Activated CD4-positive, alpha-beta T cell treated with anti-CD3 and anti-CD28 coated beads, Interleukin-2, Interleukin-4, amounts not matched to agents 100 ng/mL and 50 ng/mL, durations not matched to agents 16 hours and 8 hours (primary cell): ENCODE measurements around the gene NOTO.
A peak's percentile ranks its signal among the peaks of the same experiment; 100 is the strongest.
"Not testable (repeated sequence)": the region's sequence is repeated elsewhere in the genome, so short reads cannot be mapped to it uniquely, and the experiment has no call there.

Experiments
- DNase-seq: peaks from one replicate; pipeline ENCODE4 v3.0.0-alpha.2; 2020; ENCODE audit warnings: low spot score

NOTO gene, protein sequence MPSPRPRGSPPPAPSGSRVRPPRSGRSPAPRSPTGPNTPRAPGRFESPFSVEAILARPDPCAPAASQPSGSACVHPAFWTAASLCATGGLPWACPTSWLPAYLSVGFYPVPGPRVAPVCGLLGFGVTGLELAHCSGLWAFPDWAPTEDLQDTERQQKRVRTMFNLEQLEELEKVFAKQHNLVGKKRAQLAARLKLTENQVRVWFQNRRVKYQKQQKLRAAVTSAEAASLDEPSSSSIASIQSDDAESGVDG

DNA sequence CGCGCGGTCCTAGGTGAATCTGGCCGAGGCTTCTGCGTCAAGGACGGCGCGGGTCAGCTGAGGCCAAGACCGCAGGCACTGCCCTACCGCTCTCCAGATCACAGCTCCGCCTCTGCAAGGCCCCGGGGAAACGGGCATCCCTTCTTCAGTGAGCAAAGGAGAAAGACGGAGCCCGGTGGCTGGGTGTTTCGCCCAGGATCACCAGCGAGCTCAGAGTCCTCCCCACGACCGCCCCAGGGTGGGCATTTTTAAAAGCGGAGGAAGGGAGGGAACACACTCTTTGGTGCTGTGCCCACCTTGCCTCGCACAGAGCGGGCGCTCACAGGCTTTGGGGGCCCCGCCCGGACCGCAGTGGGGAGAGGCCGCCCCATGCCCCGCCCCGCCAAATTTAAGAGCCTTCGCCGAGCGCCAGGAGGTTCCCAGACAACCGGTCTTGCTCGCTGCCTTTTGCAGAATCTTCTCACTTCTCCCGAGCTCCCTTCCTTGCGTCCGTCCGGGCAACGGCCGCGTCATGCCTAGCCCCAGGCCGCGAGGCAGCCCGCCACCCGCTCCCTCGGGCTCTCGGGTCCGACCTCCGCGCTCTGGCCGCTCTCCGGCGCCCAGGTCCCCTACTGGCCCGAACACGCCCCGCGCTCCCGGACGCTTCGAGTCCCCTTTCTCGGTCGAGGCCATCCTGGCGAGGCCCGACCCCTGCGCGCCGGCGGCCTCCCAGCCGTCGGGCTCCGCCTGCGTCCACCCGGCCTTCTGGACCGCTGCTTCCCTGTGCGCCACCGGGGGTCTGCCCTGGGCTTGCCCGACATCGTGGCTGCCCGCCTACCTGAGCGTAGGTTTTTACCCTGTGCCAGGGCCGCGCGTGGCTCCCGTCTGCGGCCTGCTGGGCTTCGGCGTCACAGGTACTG, at the start of gene NOTO:
Gene NOTO, plus strand, starts transcription at position 419 of the 899 bp plus-strand sequence. Its CDS starts 93 bp downstream, at position 512.
- DNase-seq: no peak

DNA sequence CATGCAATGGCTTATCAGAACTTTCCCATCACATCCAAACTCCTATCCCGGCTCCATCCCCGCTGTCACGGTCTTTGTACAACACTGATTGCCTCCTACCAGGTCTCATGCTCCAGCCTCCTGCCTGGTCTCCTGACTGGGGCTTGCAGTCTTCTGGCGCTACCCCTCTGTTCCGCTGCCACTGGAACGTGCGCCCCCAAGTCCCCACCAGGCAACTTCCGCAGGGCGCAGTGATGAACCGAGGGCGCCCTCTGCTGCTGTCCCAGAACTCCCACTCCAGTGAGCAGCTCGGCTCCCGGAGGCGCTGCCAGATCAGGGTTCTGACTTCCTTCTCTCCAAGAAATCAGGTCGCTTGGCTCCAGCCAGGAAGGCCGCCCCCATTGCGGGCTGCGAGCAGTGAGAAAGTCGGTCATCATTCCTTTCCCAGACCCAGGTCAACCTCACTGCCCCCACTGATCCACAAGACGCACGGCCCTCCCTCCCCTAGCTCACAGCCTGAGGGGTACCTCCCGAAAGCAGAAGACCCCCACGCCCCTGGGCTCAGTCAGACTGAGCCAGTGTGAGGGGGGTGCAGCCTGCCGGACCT, 45.7 kb upstream of the NOTO start:
- no peak for DNase-seq

DNA sequence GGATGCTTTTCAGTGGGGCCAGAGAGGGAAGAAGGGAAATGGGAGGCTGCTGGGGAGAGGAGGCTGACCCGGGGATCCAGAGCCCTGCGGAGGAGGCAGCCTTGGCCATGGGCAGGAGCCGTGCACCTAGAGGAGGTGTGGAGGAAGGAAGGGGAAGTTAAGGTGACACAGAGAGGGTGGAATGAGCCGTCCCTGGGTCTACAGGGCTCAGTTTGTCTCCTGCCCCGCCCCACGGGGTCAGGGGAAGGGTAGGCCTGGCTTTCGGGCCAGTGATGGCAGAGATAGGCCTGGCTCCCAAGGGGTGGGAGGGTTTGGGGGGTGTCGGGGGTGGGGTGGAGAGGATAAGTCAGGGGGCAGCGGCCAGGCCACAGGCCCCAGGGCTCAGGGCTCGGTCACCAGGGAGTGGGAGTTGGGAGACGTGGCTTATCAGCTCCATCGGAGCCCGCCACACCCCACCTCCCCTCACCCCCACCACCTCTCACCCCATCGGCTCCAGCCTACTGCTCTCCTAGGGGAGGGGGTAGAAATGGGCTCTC, 39.5 kb upstream of the NOTO start:
- no peak for DNase-seq

GRCh38 chr2:73163483-73164367, 38.6 kb upstream of the NOTO start:
- DNase-seq: peak; percentile 64

- DNase-seq: not testable (repeated sequence)
Observed at GRCh38 chr2:73165978-73166377, 36.4 kb upstream of the NOTO start.

- DNase-seq: not testable (repeated sequence)
Observed at GRCh38 chr2:73166813-73167212, 35.6 kb upstream of the NOTO start.

- not testable (repeated sequence) for DNase-seq
Observed at GRCh38 chr2:73168348-73168747, 34.0 kb upstream of the NOTO start.

GRCh38 chr2:73170341-73170740, 32.0 kb upstream of the NOTO start:
- DNase-seq: not testable (repeated sequence)

GRCh38 chr2:73172963-73173362, 29.4 kb upstream of the NOTO start:
- peak; percentile 52 for DNase-seq

- no peak for DNase-seq
Observed at GRCh38 chr2:73173781-73174180, 28.6 kb upstream of the NOTO start.

DNA sequence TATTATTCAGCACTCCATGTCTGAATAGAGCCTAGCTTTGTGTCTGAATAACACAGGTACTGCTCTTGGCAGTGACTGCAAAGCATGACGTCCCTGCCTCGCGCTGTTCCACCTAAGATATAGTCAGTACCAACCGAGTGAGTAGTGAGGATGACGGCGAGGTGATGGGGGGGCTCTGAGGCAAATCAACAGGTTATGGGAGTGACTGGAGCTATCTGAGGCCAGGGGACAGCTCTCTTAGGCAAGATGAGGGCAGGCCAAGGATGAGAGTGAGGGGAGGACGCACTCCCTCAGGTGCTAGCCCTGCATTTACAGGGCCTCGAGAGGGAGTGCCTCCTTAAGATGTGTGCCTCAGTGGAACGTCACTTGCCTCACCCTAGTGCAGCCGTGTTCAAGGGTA, 28.1 kb upstream of the NOTO start:
- DNase-seq: no peak

DNA sequence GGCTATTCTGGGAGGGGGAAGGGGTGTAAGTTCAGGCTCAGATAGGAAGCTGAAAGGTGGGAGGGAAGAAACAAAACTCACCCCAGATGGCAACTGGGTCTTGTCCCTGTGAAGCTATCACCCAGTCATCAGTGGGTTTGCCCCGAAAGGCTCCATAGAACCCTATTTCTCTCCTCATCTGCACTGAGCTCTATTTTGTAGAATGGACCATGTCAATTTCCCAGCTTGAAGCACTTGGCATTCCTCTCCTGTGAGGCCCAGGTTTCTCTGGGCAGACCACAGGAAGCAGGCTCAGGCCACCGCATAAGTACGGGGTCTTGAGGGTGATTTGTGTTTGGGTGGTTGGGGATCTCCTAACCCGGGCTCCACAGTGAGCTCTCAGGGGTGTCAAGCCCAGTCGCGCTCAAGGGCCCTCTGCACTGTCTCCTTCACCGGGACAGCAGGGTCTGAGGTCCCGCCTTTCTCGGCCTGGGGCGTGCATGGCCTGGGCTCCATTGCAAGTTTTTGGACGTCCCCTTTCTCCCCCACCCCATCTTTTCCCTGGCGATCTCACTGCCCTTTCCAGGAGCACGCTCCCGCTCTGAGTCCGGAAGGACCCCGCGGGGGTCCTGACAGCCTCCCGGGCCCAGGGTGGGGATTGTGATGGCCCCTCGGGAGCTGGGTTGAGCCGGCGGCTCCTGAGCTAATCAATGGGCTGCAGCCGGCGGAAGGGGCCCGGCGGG, 27.3 kb upstream of the NOTO start:
- no peak for DNase-seq

GRCh38 chr2:73175663-73176204, 26.6 kb upstream of the NOTO start:
- DNase-seq: peak; percentile 56

DNA sequence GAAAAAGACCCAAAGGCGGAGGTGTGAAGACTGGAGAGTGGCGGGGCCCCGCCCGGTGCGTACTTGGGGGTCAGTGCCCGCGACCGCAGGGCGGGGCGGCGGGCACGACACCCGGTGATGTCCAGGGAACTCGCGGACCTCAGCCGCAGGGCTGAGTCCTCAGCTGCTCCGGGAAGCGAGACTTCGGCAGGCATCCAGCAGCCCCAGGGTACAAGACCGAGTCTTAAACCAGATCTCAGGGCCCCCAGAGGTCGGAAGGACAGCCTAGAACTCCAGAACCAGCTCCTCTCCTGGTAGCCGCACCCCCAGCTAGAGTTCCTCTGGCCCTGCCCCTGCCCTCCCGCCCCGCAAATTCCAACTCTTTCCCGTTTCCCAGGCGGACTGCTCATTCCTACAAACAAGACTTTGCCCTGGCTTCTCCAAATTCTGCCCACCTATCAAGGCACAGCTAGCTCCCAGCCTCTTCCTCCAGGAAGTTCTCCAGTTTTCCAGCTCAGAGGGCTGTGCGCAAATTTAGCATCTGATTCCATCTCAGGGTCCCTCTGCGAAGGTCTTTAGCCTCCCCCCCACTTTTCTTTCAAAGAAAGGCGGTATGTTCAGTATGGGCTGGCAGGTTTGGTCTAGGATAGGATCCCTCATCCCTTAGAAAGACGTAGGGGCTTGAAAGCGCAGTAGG, 26.0 kb upstream of the NOTO start:
- no peak for DNase-seq

GRCh38 chr2:73176881-73177644, 25.3 kb upstream of the NOTO start:
- peak; percentile 87 for DNase-seq

DNA sequence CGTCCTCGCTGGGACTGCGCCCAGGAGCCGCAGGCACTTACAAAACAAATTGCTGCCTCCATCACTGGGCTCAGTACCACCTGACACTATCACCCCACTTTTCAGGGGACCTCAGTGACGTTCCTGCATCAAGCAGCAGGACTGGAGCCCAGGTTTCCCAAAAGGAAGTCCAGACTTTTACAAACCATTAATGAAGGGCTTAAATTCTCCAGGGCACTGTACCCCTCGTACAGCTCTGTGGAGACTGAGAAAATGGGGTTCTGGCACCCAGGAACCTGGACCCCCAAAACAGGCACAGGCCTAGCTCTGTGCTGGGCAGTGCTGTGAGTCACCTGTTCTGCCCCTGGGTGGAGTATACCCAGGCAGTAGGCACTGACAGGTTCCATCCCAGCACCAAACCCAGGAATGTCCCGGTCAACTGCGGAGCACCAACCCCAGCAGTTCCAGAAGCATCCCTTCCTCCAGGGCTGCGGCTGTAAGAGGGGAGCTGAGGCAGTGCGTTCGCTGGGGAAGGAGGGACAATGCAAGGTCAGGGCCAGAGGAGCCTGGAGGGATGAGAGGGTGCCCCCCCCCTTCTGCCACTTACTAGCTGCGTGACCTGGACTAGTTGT, 24.6 kb upstream of the NOTO start:
- no peak for DNase-seq

DNA sequence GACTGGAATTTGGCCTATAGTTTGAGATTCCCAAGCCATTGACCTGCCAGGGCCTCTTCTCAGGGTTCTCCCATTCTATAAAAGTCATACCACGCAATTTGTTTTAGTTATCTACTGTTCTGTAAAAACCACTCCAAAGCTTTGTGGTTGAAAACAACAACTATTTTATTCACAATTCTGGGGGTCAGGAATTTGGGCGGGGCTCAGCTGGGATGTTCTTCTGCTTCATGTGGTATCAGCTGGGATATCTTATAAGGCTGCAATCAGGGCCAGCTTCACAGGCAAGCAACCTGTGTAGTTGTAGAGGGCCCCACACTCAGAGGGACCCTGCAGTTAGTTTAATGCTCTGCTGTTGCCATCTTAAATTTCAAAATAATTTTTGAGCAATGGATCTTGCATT, 16.4 kb upstream of the NOTO start:
- DNase-seq: no peak

DNA sequence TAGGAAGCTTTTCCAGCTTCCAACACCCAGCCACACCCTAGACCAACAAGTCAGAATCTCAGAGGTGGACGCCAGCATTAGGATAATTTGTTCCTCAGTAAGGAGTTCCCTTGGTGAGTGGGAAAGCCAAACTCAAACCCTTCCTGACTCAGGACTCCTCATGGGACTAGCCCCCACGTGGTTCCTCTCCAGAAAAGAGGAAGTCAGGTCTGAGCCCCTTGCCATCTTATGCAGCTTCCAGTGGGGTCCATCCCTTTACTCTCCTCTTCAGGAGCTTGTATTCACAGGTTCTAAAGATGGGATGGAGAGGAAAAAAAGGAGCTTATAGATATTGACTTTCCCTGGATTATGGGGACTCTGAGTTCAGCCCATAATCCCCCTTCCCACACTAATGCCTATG, 14.8 kb upstream of the NOTO start:
- no peak for DNase-seq

DNA sequence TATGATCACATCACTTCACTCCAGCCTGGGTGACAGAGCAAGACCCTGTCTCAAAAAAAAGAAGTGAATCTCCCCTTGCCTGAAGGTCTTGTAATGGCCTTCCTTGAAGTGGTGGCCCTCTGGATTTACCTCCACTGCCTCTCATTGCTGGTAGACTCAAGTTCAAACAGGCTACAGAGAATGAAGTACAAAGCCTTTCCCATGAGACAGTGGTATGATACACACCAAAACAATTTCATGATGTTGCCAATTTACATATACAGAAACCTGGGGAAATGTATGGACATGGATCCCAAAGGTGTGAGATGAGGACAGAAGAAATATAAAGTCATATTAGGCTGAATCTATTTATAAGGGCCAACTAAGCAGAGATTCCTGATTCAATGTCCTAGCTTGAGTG, 4.8 kb upstream of the NOTO start:
- DNase-seq: no peak
